HG03025 (cell line): Measurements from ENCODE around the gene TMEM97.

Source experiments
- ATAC-seq: cut with Tn5 transposase; IDR thresholded peaks from one replicate; pipeline ENCODE4 v1.9.1; 2021; ENCODE audit warnings: mild to moderate bottlenecking, moderate library complexity; ENCODE audit not compliant: unreplicated experiment, low FRiP score

TMEM97 gene

GRCh38 chr17:28315846-28316705 lies 2.9 kb upstream of the TMEM97 start:
- no peak for ATAC-seq

- no peak for ATAC-seq
These were observed 1.7 kb upstream of the TMEM97 start for GRCh38 chr17:28317099-28317965.

GRCh38 chr17:28317966-28318758 lies 838 bp upstream of the TMEM97 start:
- ATAC-seq: no peak

- no peak for ATAC-seq
These were observed 567 bp downstream of the TMEM97 start for GRCh38 chr17:28319598-28319935.

GRCh38 chr17:28320215-28321061 lies 1.4 kb downstream of the TMEM97 start:
- no peak for ATAC-seq

GRCh38 chr17:28324267-28324745 lies 5.3 kb downstream of the TMEM97 start:
- ATAC-seq: no peak

- ATAC-seq: no peak
These were observed 5.8 kb downstream of the TMEM97 start for GRCh38 chr17:28324781-28325180.

- ATAC-seq: no peak
These were observed 6.2 kb downstream of the TMEM97 start for GRCh38 chr17:28325211-28325610.

GRCh38 chr17:28326114-28326513 lies 7.1 kb downstream of the TMEM97 start:
- no peak for ATAC-seq

- ATAC-seq: no peak
These were observed 8.1 kb downstream of the TMEM97 start for GRCh38 chr17:28327031-28327607.

GRCh38 chr17:28327709-28328108 lies 8.7 kb downstream of the TMEM97 start:
- no peak for ATAC-seq

GRCh38 chr17:28328325-28328724 lies 9.3 kb downstream of the TMEM97 start:
- ATAC-seq: no peak

- ATAC-seq: no peak
These were observed 11.7 kb downstream of the TMEM97 start for GRCh38 chr17:28330671-28331070.

- no peak for ATAC-seq
These were observed 13.0 kb downstream of the TMEM97 start for GRCh38 chr17:28331891-28332420.

GRCh38 chr17:28333083-28333746 lies 14.2 kb downstream of the TMEM97 start:
- ATAC-seq: no peak

GRCh38 chr17:28334171-28334570 lies 15.2 kb downstream of the TMEM97 start:
- ATAC-seq: no peak

- ATAC-seq: no peak
These were observed 15.7 kb downstream of the TMEM97 start for GRCh38 chr17:28334666-28335200.

GRCh38 chr17:28335201-28335958 lies 16.4 kb downstream of the TMEM97 start, which contains the start of the genes IFT20 and TNFAIP1:
TSS of gene IFT20 (minus strand) at chr17:28335472. CDS start at chr17:28331985, 3,487 bp downstream.
TSS of gene TNFAIP1 (plus strand) at chr17:28335761. CDS start at chr17:28339522, 3,761 bp downstream.
- peak; percentile 88 for ATAC-seq
